Keratinocyte (primary cell): Measurements from ENCODE around the gene MPZ.

Experiments
- CTCF ChIP-seq, 3 experiments: IDR thresholded peaks in 1 of 3; conservative IDR thresholded peaks in 1 of 3; optimal IDR thresholded peaks in 1 of 3; 2 replicates in 2 of 3; 3 replicates in 1 of 3; pipeline versions ENCODE3 to v1.5.1; 2011; ENCODE audit warnings: low read length in 3 of 3, mild to moderate bottlenecking in 3 of 3, moderate library complexity in 2 of 3, control low read depth in 1 of 3, inconsistent platforms in 1 of 3; ENCODE audit not compliant: insufficient read depth in 2 of 3; ENCODE audit errors: extremely low read depth in 1 of 3
- EZH2 ChIP-seq: IDR thresholded peaks from one replicate; pipeline ENCODE4 v1.6.1; 2012; ENCODE audit warnings: inconsistent platforms, mild to moderate bottlenecking, low read length, moderate library complexity

GRCh38 chr1:161309868-161310267 is at the start of gene MPZ:
- TF ChIP-seq CTCF (optimal IDR thresholded peaks at IDR 0.05 in 1 of 3, IDR thresholded peaks at IDR 0.05 in 1 of 3, conservative IDR thresholded peaks at IDR 0.05 in 1 of 3; ENCODE audit: extremely low read depth in 1 of 3, insufficient read depth in 2 of 3, low read length in 3 of 3), result no peak
- TF ChIP-seq EZH2, result no peak
